ENCODE results near the gene NOL7. TPM values are rescaled to one million over a fixed set of nuclear protein-coding genes. Genes with fewer than 3 reads are reported as not detected.

Gene NOL7
- total and polyA plus RNA-seq, 2 of the 13 experiments (the other 11 are each of a cell fraction or from before 2014, with no cell fraction given) = 37.8 to 186 TPM

GRCh38 chr6:13614126-13614925 is 809 bp upstream of the NOL7 start (continued):
- TF ChIP-seq HMG20B (CRISPR knock-in tag; conservative IDR thresholded peaks at IDR 0.05) (peak; percentile 7; the same call in 1 of the 2 replicates), ZNF572 (CRISPR knock-in tag; IDR thresholded peaks at IDR 0.05) (no peak), POLR2A (IDR thresholded peaks at IDR 0.05; ENCODE audit: insufficient read depth in 1 of 2, low read depth in 2 of 2, low read length in 2 of 2) (0 out of 4 replicates have a peak, but pooled peaks of 1 of the 2 experiments have one; percentile 11), ZNF513 (CRISPR knock-in tag; conservative IDR thresholded peaks at IDR 0.05) (no peak; the same call in 1 of the 2 replicates), ZNF326 (CRISPR knock-in tag; IDR thresholded peaks at IDR 0.05; ENCODE audit: borderline replicate concordance) (no peak), PCBP2 (optimal IDR thresholded peaks at IDR 0.05; ENCODE audit: low read depth, low read length, poor library complexity, severe bottlenecking) (no peak), ZFP36L1 (CRISPR knock-in tag; IDR thresholded peaks at IDR 0.05) (no peak), ZNF737 (CRISPR knock-in tag; IDR thresholded peaks at IDR 0.05; ENCODE audit: borderline replicate concordance) (peak; percentile 81; the same call in 1 of the 2 replicates), HBP1 (CRISPR knock-in tag; IDR thresholded peaks at IDR 0.05; ENCODE audit: low read depth) (no peak), SSRP1 (CRISPR knock-in tag; IDR thresholded peaks at IDR 0.05) (no peak), TEAD3 (CRISPR knock-in tag; optimal IDR thresholded peaks at IDR 0.05; ENCODE audit: borderline replicate concordance) (no peak), EEA1 (CRISPR knock-in tag; IDR thresholded peaks at IDR 0.05; ENCODE audit: borderline replicate concordance) (no peak), ZNF710 (CRISPR knock-in tag; IDR thresholded peaks at IDR 0.05; ENCODE audit: borderline replicate concordance) (no peak), SP140L (CRISPR knock-in tag; IDR thresholded peaks at IDR 0.05; ENCODE audit: borderline replicate concordance) (0 out of 2 replicates have a peak, but pooled peaks have one; percentile 28), ZNF136 (CRISPR knock-in tag; IDR thresholded peaks at IDR 0.05; ENCODE audit: low read depth) (no peak), ZFP90 (CRISPR knock-in tag; IDR thresholded peaks at IDR 0.05; ENCODE audit: borderline replicate concordance) (no peak), ZXDC (CRISPR knock-in tag; IDR thresholded peaks at IDR 0.05) (no peak), USF2 (IDR thresholded peaks at IDR 0.05; ENCODE audit: low read depth, low read length) (no peak), USF2 (CRISPR knock-in tag; IDR thresholded peaks at IDR 0.05; ENCODE audit: borderline replicate concordance) (no peak)
